Measurements from ENCODE around the gene IGF2. TPM values are rescaled to one million over a fixed set of nuclear protein-coding genes. Genes with fewer than 3 reads are reported as not detected.

The IGF2 gene
- total RNA-seq, 5 donors from 2014 or later (not counting 1 experiment from before 2014, with no cell fraction given): 0.30 to 0.98 (median 0.60) TPM; not detected in 1

GRCh38 chr11:2133241-2134021 lies 5.8 kb downstream of the IGF2 start:
- Histone ChIP-seq H3K27me3 (replicated peaks in 1 of 2; ENCODE audit: control insufficient read depth in 2 of 2, extremely low read depth in 1 of 2, insufficient read depth in 2 of 2, low read length in 1 of 2) (peaks cover 0 to 66% of the 10 kb centered on the region in 2 experiments), H3K9me3 (no peaks in the 10 kb centered on the region), H3K36me3 (ENCODE audit: control insufficient read depth in 2 of 2, extremely low read depth in 1 of 2, insufficient read depth in 1 of 2, low read length in 1 of 2) (no peaks in the 10 kb centered on the region), H3K27ac (ENCODE audit: low read length) (no peak overlapping the region), H3K4me1 (ENCODE audit: control insufficient read depth in 1 of 2, extremely low read depth in 1 of 2, insufficient read depth in 2 of 2, low read length in 2 of 2) (peaks cover 0 to 13% of the 10 kb centered on the region in 2 experiments), H3K4me3 (ENCODE audit: control insufficient read depth in 1 of 2, extremely low read depth in 1 of 2, low read length in 1 of 2) (no peak overlapping the region)
- no peaks in the 10 kb centered on the region for H3K36me3 Mint-ChIP-seq
- H3K27ac Mint-ChIP-seq: no peak overlapping the region
- no peak for ATAC-seq (replicated peaks in 1 of 4)
- H3K9me3 Mint-ChIP-seq: no peaks in the 10 kb centered on the region
- POLR2A ChIA-PET: no interaction called here
- DNase-seq: no peak
- no peak overlapping the region for H3K4me3 Mint-ChIP-seq
- peaks cover 3 to 6% (median 4%) of the 10 kb centered on the region in 3 donors for H3K4me1 Mint-ChIP-seq
- CTCF ChIA-PET: interaction anchor here in 1 of 2 donors (1.1 kb wide), 1 partner anchor 18 kb away, joined by 4 read pairs; no protein-coding TSS in a partner anchor
- H3K27me3 Mint-ChIP-seq: peaks cover 32 to 52% of the 10 kb centered on the region in 2 donors
- WGBS (ENCODE audit: insufficient coverage): 65% methylated on average over 28 of the region's 33 CpGs

- H3K27me3 Mint-ChIP-seq: peaks cover 32 to 50% of the 10 kb centered on the region in 2 donors
- H3K9me3 ChIP-seq: no peaks in the 10 kb centered on the region
- H3K27ac Mint-ChIP-seq: no peak overlapping the region
- H3K9me3 Mint-ChIP-seq: no peaks in the 10 kb centered on the region
- 43% methylated on average over 23 of the region's 24 CpGs for WGBS (ENCODE audit: insufficient coverage)
- peaks cover 0 to 67% of the 10 kb centered on the region in 2 experiments for H3K27me3 ChIP-seq (replicated peaks in 1 of 2; ENCODE audit: control insufficient read depth in 2 of 2, extremely low read depth in 1 of 2, insufficient read depth in 2 of 2, low read length in 1 of 2)
- ChIA-PET POLR2A (no interaction called here), CTCF (no interaction called here)
- peaks cover 1 to 6% (median 2%) of the 10 kb centered on the region in 3 donors for H3K4me1 Mint-ChIP-seq
- H3K4me3 ChIP-seq (ENCODE audit: control insufficient read depth in 1 of 2, extremely low read depth in 1 of 2, low read length in 1 of 2): no peak overlapping the region
- no peak overlapping the region for H3K4me3 Mint-ChIP-seq
- no peak for ATAC-seq (replicated peaks in 1 of 4)
- H3K36me3 Mint-ChIP-seq: no peaks in the 10 kb centered on the region
- peaks cover 0 to 9% of the 10 kb centered on the region in 2 experiments for H3K4me1 ChIP-seq (ENCODE audit: control insufficient read depth in 1 of 2, extremely low read depth in 1 of 2, insufficient read depth in 2 of 2, low read length in 2 of 2)
- no peak for DNase-seq
- H3K36me3 ChIP-seq (ENCODE audit: control insufficient read depth in 2 of 2, extremely low read depth in 1 of 2, insufficient read depth in 1 of 2, low read length in 1 of 2): no peaks in the 10 kb centered on the region
- no peak overlapping the region for H3K27ac ChIP-seq (ENCODE audit: low read length)
These were observed 6.3 kb downstream of the IGF2 start for GRCh38 chr11:2132874-2133240.

- no peaks in the 10 kb centered on the region for H3K36me3 Mint-ChIP-seq
- Histone ChIP-seq H3K9me3 (no peaks in the 10 kb centered on the region), H3K27me3 (replicated peaks in 1 of 2; ENCODE audit: control insufficient read depth in 2 of 2, extremely low read depth in 1 of 2, insufficient read depth in 2 of 2, low read length in 1 of 2) (peaks cover 0 to 61% of the 10 kb centered on the region in 2 experiments), H3K4me1 (ENCODE audit: control insufficient read depth in 1 of 2, extremely low read depth in 1 of 2, insufficient read depth in 2 of 2, low read length in 2 of 2) (peaks cover 0 to 3% of the 10 kb centered on the region in 2 experiments), H3K36me3 (ENCODE audit: control insufficient read depth in 2 of 2, extremely low read depth in 1 of 2, insufficient read depth in 1 of 2, low read length in 1 of 2) (no peaks in the 10 kb centered on the region), H3K27ac (ENCODE audit: low read length) (no peak overlapping the region), H3K4me3 (ENCODE audit: control insufficient read depth in 1 of 2, extremely low read depth in 1 of 2, low read length in 1 of 2) (no peak overlapping the region)
- POLR2A ChIA-PET: interaction anchor here in 1 of 2 donors (0.6 kb wide), 1 partner anchor 228 kb away, joined by 8 read pairs; no protein-coding TSS in a partner anchor
- H3K27me3 Mint-ChIP-seq: peaks cover 28 to 50% of the 10 kb centered on the region in 2 donors
- 84% methylated on average over 5 of the region's 6 CpGs for WGBS (ENCODE audit: insufficient coverage)
- DNase-seq: no peak
- ATAC-seq (replicated peaks in 1 of 4): no peak
- no peak overlapping the region for H3K4me3 Mint-ChIP-seq
- no peak overlapping the region for H3K27ac Mint-ChIP-seq
- H3K9me3 Mint-ChIP-seq: no peaks in the 10 kb centered on the region
- CTCF ChIA-PET: no interaction called here
- H3K4me1 Mint-ChIP-seq: peaks cover 0 to 6% (median 1%) of the 10 kb centered on the region in 3 donors
These were observed 6.9 kb downstream of the IGF2 start for GRCh38 chr11:2132246-2132645.

GRCh38 chr11:2131371-2132236 lies 7.6 kb downstream of the IGF2 start:
- DNase-seq (no peak), ATAC-seq (replicated peaks in 1 of 4) (no peak)
- H3K4me3 Mint-ChIP-seq: no peak overlapping the region
- Histone ChIP-seq H3K4me3 (ENCODE audit: control insufficient read depth in 1 of 2, extremely low read depth in 1 of 2, low read length in 1 of 2) (no peak overlapping the region), H3K27me3 (replicated peaks in 1 of 2; ENCODE audit: control insufficient read depth in 2 of 2, extremely low read depth in 1 of 2, insufficient read depth in 2 of 2, low read length in 1 of 2) (peaks cover 0 to 55% of the 10 kb centered on the region in 2 experiments), H3K9me3 (no peaks in the 10 kb centered on the region), H3K27ac (ENCODE audit: low read length) (no peak overlapping the region), H3K4me1 (ENCODE audit: control insufficient read depth in 1 of 2, extremely low read depth in 1 of 2, insufficient read depth in 2 of 2, low read length in 2 of 2) (no peaks in the 10 kb centered on the region), H3K36me3 (ENCODE audit: control insufficient read depth in 2 of 2, extremely low read depth in 1 of 2, insufficient read depth in 1 of 2, low read length in 1 of 2) (no peaks in the 10 kb centered on the region)
- H3K27me3 Mint-ChIP-seq: peaks cover 25 to 46% of the 10 kb centered on the region in 2 donors
- CTCF ChIA-PET: no interaction called here
- H3K27ac Mint-ChIP-seq: no peak overlapping the region
- 86% methylated on average over 27 of the region's 28 CpGs for WGBS (ENCODE audit: insufficient coverage)
- POLR2A ChIA-PET: interaction anchor here in 1 of 2 donors (0.6 kb wide), 1 partner anchor 227 kb away, joined by 8 read pairs; no protein-coding TSS in a partner anchor
- H3K9me3 Mint-ChIP-seq: no peaks in the 10 kb centered on the region
- no peaks in the 10 kb centered on the region for H3K36me3 Mint-ChIP-seq
- peaks cover 0 to 6% (median 1%) of the 10 kb centered on the region in 3 donors for H3K4me1 Mint-ChIP-seq

- H3K4me1 ChIP-seq (ENCODE audit: control insufficient read depth in 1 of 2, extremely low read depth in 1 of 2, insufficient read depth in 2 of 2, low read length in 2 of 2): no peaks in the 10 kb centered on the region
- Mint-ChIP-seq H3K4me3 (no peak overlapping the region), H3K9me3 (no peaks in the 10 kb centered on the region), H3K27ac (no peak overlapping the region), H3K36me3 (no peaks in the 10 kb centered on the region), H3K27me3 (peaks cover 18 to 40% of the 10 kb centered on the region in 2 donors), H3K4me1 (peaks cover 0 to 6% (median 1%) of the 10 kb centered on the region in 3 donors)
- ChIA-PET POLR2A (no interaction called here), CTCF (no interaction called here)
- no peaks in the 10 kb centered on the region for H3K9me3 ChIP-seq
- 96% methylated on average over 11 of the region's 18 CpGs for WGBS (ENCODE audit: insufficient coverage)
- no peak for DNase-seq
- H3K27me3 ChIP-seq (replicated peaks in 1 of 2; ENCODE audit: control insufficient read depth in 2 of 2, extremely low read depth in 1 of 2, insufficient read depth in 2 of 2, low read length in 1 of 2): peaks cover 0 to 48% of the 10 kb centered on the region in 2 experiments
- no peak for ATAC-seq (replicated peaks in 1 of 4)
- no peak overlapping the region for H3K4me3 ChIP-seq (ENCODE audit: control insufficient read depth in 1 of 2, extremely low read depth in 1 of 2, low read length in 1 of 2)
- no peak overlapping the region for H3K27ac ChIP-seq (ENCODE audit: low read length)
- no peaks in the 10 kb centered on the region for H3K36me3 ChIP-seq (ENCODE audit: control insufficient read depth in 2 of 2, extremely low read depth in 1 of 2, insufficient read depth in 1 of 2, low read length in 1 of 2)
These were observed 8.3 kb downstream of the IGF2 start for GRCh38 chr11:2130881-2131352.

GRCh38 chr11:2129699-2130366 lies 9.4 kb downstream of the IGF2 start:
- Histone ChIP-seq H3K36me3 (ENCODE audit: control insufficient read depth in 2 of 2, extremely low read depth in 1 of 2, insufficient read depth in 1 of 2, low read length in 1 of 2) (no peaks in the 10 kb centered on the region), H3K27me3 (replicated peaks in 1 of 2; ENCODE audit: control insufficient read depth in 2 of 2, extremely low read depth in 1 of 2, insufficient read depth in 2 of 2, low read length in 1 of 2) (peaks cover 0 to 37% of the 10 kb centered on the region in 2 experiments), H3K4me3 (ENCODE audit: control insufficient read depth in 1 of 2, extremely low read depth in 1 of 2, low read length in 1 of 2) (no peak overlapping the region), H3K27ac (ENCODE audit: low read length) (no peak overlapping the region), H3K4me1 (ENCODE audit: control insufficient read depth in 1 of 2, extremely low read depth in 1 of 2, insufficient read depth in 2 of 2, low read length in 2 of 2) (no peaks in the 10 kb centered on the region), H3K9me3 (no peaks in the 10 kb centered on the region)
- ChIA-PET POLR2A (no interaction called here), CTCF (interaction anchor here in 1 of 2 donors (0.6 kb wide), 1 partner anchor 17 kb away, joined by 6 read pairs; no protein-coding TSS in a partner anchor)
- H3K4me3 Mint-ChIP-seq: no peak overlapping the region
- no peak overlapping the region for H3K27ac Mint-ChIP-seq
- DNase-seq: no peak
- H3K27me3 Mint-ChIP-seq: peaks cover 17 to 29% of the 10 kb centered on the region in 2 donors
- no peak for ATAC-seq (replicated peaks in 1 of 4)
- no peaks in the 10 kb centered on the region for H3K9me3 Mint-ChIP-seq
- H3K4me1 Mint-ChIP-seq: peaks cover 0 to 6% (median 1%) of the 10 kb centered on the region in 3 donors
- no peaks in the 10 kb centered on the region for H3K36me3 Mint-ChIP-seq
- 83% methylated on average over 16 of the region's 25 CpGs for WGBS (ENCODE audit: insufficient coverage)

Data from T-cell (primary cell).